Liver (tissue), 3 donors: ENCODE measurements around the gene BCR.

Source experiments
- CTCF ChIP-seq: fragments of 150-350 bp; IDR thresholded peaks from 2 replicates; pipeline ENCODE4 v1.5.1; 2017; ENCODE audit warnings: improper control_type of control experiment, low read depth, low read length; ENCODE audit not compliant: missing input control
- GABPA ChIP-seq, 2 donors: IDR thresholded peaks in 1 of 2; conservative IDR thresholded peaks in 1 of 2; 2 replicates each; pipeline ENCODE4 v1.6.1; 2016; ENCODE audit warnings: antibody characterized with exemption in 2 of 2, mild to moderate bottlenecking in 1 of 2, moderate library complexity in 1 of 2
- JUND ChIP-seq, 2 donors: IDR thresholded peaks; 2 replicates each; pipeline ENCODE4 v1.6.1; 2016; ENCODE audit warnings: antibody characterized with exemption in 2 of 2
- RAD21 ChIP-seq, 2 donors: IDR thresholded peaks; 2 replicates each; pipeline ENCODE4 v1.6.1; 2016; ENCODE audit warnings: antibody characterized with exemption in 2 of 2, mild to moderate bottlenecking in 2 of 2
- REST ChIP-seq: IDR thresholded peaks from 2 replicates; pipeline ENCODE4 v1.6.1; 2016; ENCODE audit warnings: antibody characterized with exemption, mild to moderate bottlenecking
- RXRA ChIP-seq, 2 donors: IDR thresholded peaks; 2 replicates each; pipeline ENCODE4 v1.6.1; 2017 to 2018; ENCODE audit warnings: antibody characterized with exemption in 2 of 2, mild to moderate bottlenecking in 1 of 2
- YY1 ChIP-seq: IDR thresholded peaks from 2 replicates; pipeline ENCODE4 v1.6.1; 2016; ENCODE audit warnings: antibody characterized with exemption, mild to moderate bottlenecking
- ZBTB33 ChIP-seq: IDR thresholded peaks from 2 replicates; pipeline ENCODE4 v1.6.1; 2016; ENCODE audit warnings: antibody characterized with exemption
- TF ChIP-seq, protein P1 (sequence below): IDR thresholded peaks from 2 replicates; pipeline ENCODE4 v1.6.1; 2016; ENCODE audit warnings: antibody characterized with exemption
- donor health status: healthy.
- donor health status: healthy.

DNA sequence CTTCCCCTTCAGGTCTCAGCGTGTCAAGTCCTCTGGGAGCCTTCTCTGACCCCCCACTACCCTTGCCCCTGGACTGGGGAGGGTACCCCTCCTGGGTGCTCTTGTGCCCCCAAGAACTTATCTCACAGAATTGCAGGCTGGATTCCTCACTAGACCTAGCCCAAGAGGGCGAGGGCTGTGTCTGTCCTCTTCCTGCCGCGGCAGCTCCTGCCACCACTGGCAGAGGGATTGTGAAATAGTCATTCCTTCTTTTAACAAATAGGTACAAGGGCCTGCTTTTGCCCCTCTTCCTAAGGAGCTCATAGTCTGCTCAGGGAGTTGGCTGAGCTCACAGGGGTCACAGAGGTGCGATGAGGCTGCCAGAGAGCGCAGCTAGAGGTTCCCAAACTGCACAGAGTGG lies 29.5 kb upstream of the BCR start:
- no peak for TF ChIP-seq CTCF
- TF ChIP-seq YY1, result no peak
- no peak for TF ChIP-seq JUND (IDR thresholded peaks at IDR 0.05)
- no peak for TF ChIP-seq GABPA (IDR thresholded peaks at IDR 0.05 in 1 of 2, conservative IDR thresholded peaks at IDR 0.05 in 1 of 2)
- TF ChIP-seq, protein P1, sequence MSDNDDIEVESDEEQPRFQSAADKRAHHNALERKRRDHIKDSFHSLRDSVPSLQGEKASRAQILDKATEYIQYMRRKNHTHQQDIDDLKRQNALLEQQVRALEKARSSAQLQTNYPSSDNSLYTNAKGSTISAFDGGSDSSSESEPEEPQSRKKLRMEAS, result no peak
- TF ChIP-seq ZBTB33, result no peak
- no peak for TF ChIP-seq REST
- TF ChIP-seq RXRA (IDR thresholded peaks at IDR 0.05), result no peak
- TF ChIP-seq RAD21 (IDR thresholded peaks at IDR 0.05), result no peak
